HepG2 (cell line): ENCODE measurements around the gene KHK. TPM values are rescaled to one million over a fixed set of nuclear protein-coding genes. Genes with fewer than 3 reads are reported as not detected.

Experiments used
- ATAC-seq: fragments of 200-7000 bp; cut with Tn5 transposase; 3 replicates; pipeline ENCODE4 v1.9.1; 2020; ENCODE audit warnings: mild to moderate bottlenecking, moderate library complexity
- BruUV-seq: library from RNA; stranded (reverse); fragments of 400-500 nt; replicated peaks from 2 replicates; lab custom pipeline; 2021; lab: Mats Ljungman, UMichigan
- CTCF ChIA-PET: fragments of 300-600 bp; formaldehyde crosslinking; extraction: SDS; loops from one replicate; lab custom pipeline; 2021; ENCODE audit warnings: low total read pairs, inconsistent platforms, low intra/inter-chr PET ratio; lab: Yijun Ruan, JAX
- POLR2A ChIA-PET: fragments of 350-600 bp; sonication (Branson Sonifier 250); formaldehyde crosslinking; loops from one replicate; lab custom pipeline; 2020; ENCODE audit warnings: antibody characterized with exemption, inconsistent platforms; lab: Yijun Ruan, JAX
- DNase-seq: peaks from one replicate; pipeline ENCODE4 v3.0.0-alpha.2; 2015; ENCODE audit warnings: low spot score
- FAIRE-seq: peaks from 3 replicates; lab custom pipeline; 2011; peaks lifted over from hg19 to GRCh38; lab: Jason Lieb, UNC
- H2AFZ ChIP-seq: one replicate; pipeline ENCODE4 v1.6.1; 2011; ENCODE audit warnings: low read length, inconsistent platforms
- H3K27ac ChIP-seq: fragments of 300-600 bp; 3 replicates; pipeline ENCODE4 v1.8.0; 2011; ENCODE audit warnings: mixed run types, mild to moderate bottlenecking, mixed read lengths, low read length, inconsistent platforms; ENCODE audit not compliant: insufficient read depth; ENCODE audit errors: extremely low read length
- H3K27me3 ChIP-seq, 2 experiments: fragments of 200-600 bp in 1 of 2; 2 replicates in 1 of 2; 3 replicates in 1 of 2; pipeline versions ENCODE4 v1.6.0 to v1.8.0; 2011; ENCODE audit warnings: low read length in 2 of 2, mild to moderate bottlenecking in 2 of 2, moderate library complexity in 2 of 2, inconsistent platforms in 1 of 2; ENCODE audit not compliant: insufficient read depth in 2 of 2, control insufficient read depth in 1 of 2
- H3K36me3 ChIP-seq, 2 experiments: fragments of 200-600 bp in 1 of 2; replicated peaks in 1 of 2; 2 replicates in 1 of 2; 3 replicates in 1 of 2; pipeline versions ENCODE4 v1.5.1 to v1.8.0; 2011; ENCODE audit warnings: low read length in 2 of 2, inconsistent platforms in 1 of 2; ENCODE audit not compliant: insufficient read depth in 2 of 2, control insufficient read depth in 1 of 2
- H3K4me1 ChIP-seq: 2 replicates; pipeline ENCODE4 v1.5.1; 2012; ENCODE audit warnings: low read length, inconsistent platforms; ENCODE audit not compliant: insufficient read depth
- H3K4me2 ChIP-seq: 2 replicates; pipeline ENCODE4 v1.6.0; 2011; ENCODE audit warnings: low read depth, low read length, inconsistent platforms
- H3K4me3 ChIP-seq, 3 experiments: fragments of 200-600 bp in 1 of 3; sonication (generic), shearing (Covaris generic) in 1 of 3; replicated peaks in 1 of 3; 2 replicates each; pipeline ENCODE4 v1.5.1; 2011 to 2016; ENCODE audit warnings: low read length in 3 of 3, inconsistent platforms in 2 of 3, low read depth in 2 of 3, mild to moderate bottlenecking in 2 of 3, control low read depth in 1 of 3, mixed read lengths in 1 of 3; ENCODE audit not compliant: insufficient read depth in 1 of 3
- H3K79me2 ChIP-seq: one replicate; pipeline ENCODE4 v1.6.1; 2011; ENCODE audit warnings: low read length, inconsistent platforms; ENCODE audit not compliant: insufficient read depth
- H3K9ac ChIP-seq: 2 replicates; pipeline ENCODE4 v1.6.0; 2011; ENCODE audit warnings: mild to moderate bottlenecking, low read depth, low read length, inconsistent platforms; ENCODE audit not compliant: insufficient read depth
- H3K9me3 ChIP-seq: 2 replicates; pipeline ENCODE4 v1.5.1; 2012; ENCODE audit warnings: mild to moderate bottlenecking, low read length
- H4K20me1 ChIP-seq: 2 replicates; pipeline ENCODE4 v1.6.0; 2011; ENCODE audit warnings: inconsistent platforms, mild to moderate bottlenecking, low read length, moderate library complexity; ENCODE audit not compliant: insufficient read depth
- AFF4 ChIP-seq: sonication (generic); formaldehyde crosslinking; IDR thresholded peaks from 2 replicates; pipeline ENCODE4 v1.4.0; 2020; ENCODE audit warnings: missing genetic modification reagents
- NRL ChIP-seq: sonication (generic); formaldehyde crosslinking; IDR thresholded peaks from 2 replicates; pipeline ENCODE4 v1.5.0; 2020; ENCODE audit warnings: missing genetic modification reagents, mild to moderate bottlenecking, moderate library complexity, borderline replicate concordance
- POLR2G ChIP-seq: fragments of 200-400 bp; formaldehyde crosslinking; IDR thresholded peaks from 2 replicates; pipeline ENCODE4 v1.6.1; 2018; ENCODE audit warnings: mild to moderate bottlenecking, low read depth, low read length, moderate library complexity
- RXRB ChIP-seq: IDR thresholded peaks from 2 replicates; pipeline ENCODE4 v1.6.1; 2016; ENCODE audit warnings: borderline replicate concordance, missing genetic modification reagents, missing compliant biosample characterization
- XBP1 ChIP-seq: sonication (generic); formaldehyde crosslinking; IDR thresholded peaks from 2 replicates; pipeline ENCODE4 v1.5.0; 2020; ENCODE audit warnings: missing genetic modification reagents
- ZMYM4 ChIP-seq: sonication (generic); formaldehyde crosslinking; IDR thresholded peaks from 2 replicates; pipeline ENCODE4 v1.8.1; 2023; ENCODE audit warnings: mild to moderate bottlenecking, missing genetic modification reagents
- ZNF432 ChIP-seq: sonication (generic); formaldehyde crosslinking; IDR thresholded peaks from 2 replicates; pipeline ENCODE4 v1.5.0; 2020; ENCODE audit warnings: missing genetic modification reagents, mild to moderate bottlenecking, borderline replicate concordance
- ZNF496 ChIP-seq: sonication (generic); formaldehyde crosslinking; IDR thresholded peaks from 2 replicates; pipeline ENCODE4 v1.8.1; 2023; ENCODE audit warnings: mild to moderate bottlenecking, moderate library complexity, missing genetic modification reagents; ENCODE audit not compliant: insufficient replicate concordance
- WGBS: methylation state at CpG from one replicate; pipeline ENCODE4 v1.1.6; 2017; ENCODE audit warnings: low lambda C conversion rate; 5-methylcytosine and 5-hydroxymethylcytosine counted together
- in situ Hi-C: cut with HindIII; loops from 2 replicates; pipeline ENCODE4 v1.10.0; 2017; ENCODE audit warnings: low pct_unique_long_range_greater_than_20kb; ENCODE audit not compliant: extremely low pct_ligation_motif_present
- intact Hi-C: fragments of 100-400 bp; cut with micrococcal nuclease; formaldehyde crosslinking; loops from one replicate; pipeline ENCODE4 v1.10.0; 2022; ENCODE audit not compliant: unreplicated experiment
- polyA plus RNA-seq, 8 experiments: library from polyadenylated mRNA; depleted of rRNA in 3 of 8; stranded (reverse) in 7 of 8; unstranded in 1 of 8; fragments of >200 nt; fragmentation: Illumina TruSeq in 4 of 8; extraction: Trizol in 4 of 8; gene quantifications; 2 replicates each; pipeline versions ENCODE4 v1.2.1 to v1.2.3, GENCODE V29; 2011 to 2016; ENCODE audit warnings: low read depth in 4 of 8, missing spikeins in 1 of 8, mixed read lengths in 1 of 8; ENCODE audit not compliant: insufficient read depth in 1 of 8
- total RNA-seq, 5 experiments: library from RNA; depleted of rRNA; stranded (reverse); fragments of >200 nt; fragmentation: Illumina TruSeq; extraction: Trizol; gene quantifications; 2 replicates each; pipeline ENCODE4 v1.2.3, GENCODE V29; 2016; ENCODE audit warnings: low read depth in 1 of 5
- TF ChIP-seq, protein P1 (sequence below): IDR thresholded peaks from 2 replicates; pipeline ENCODE4 v1.4.0; 2020; ENCODE audit warnings: mild to moderate bottlenecking, missing genetic modification reagents

KHK gene
- total and polyA plus RNA-seq, 2 of the 13 experiments (the other 11 are each of a cell fraction or from before 2014, with no cell fraction given) = 40.9 to 99.2 TPM

GRCh38 chr2:27115519-27115918 lies 28.9 kb downstream of the KHK start:
- no peak for DNase-seq
- Histone ChIP-seq H3K9ac (no peak overlapping the region), H3K4me1 (peaks cover 41% of the 10 kb centered on the region), H3K79me2 (no peaks in the 10 kb centered on the region), H2AFZ (no peak overlapping the region), H3K27me3 (peaks cover 2 to 20% of the 10 kb centered on the region in 2 experiments; a peak in 3 of 5 replicates), H3K4me2 (no peak overlapping the region), H3K4me3 (no peak overlapping the region), H3K27ac (no peak overlapping the region), H3K36me3 (no peaks in the 10 kb centered on the region), H4K20me1 (no peaks in the 10 kb centered on the region), H3K9me3 (no peaks in the 10 kb centered on the region)
- 45% methylated on average over 2 of the region's 2 CpGs for WGBS
- POLR2A ChIA-PET = no interaction called here
- TF ChIP-seq RXRB (CRISPR knock-in tag) = no peak
- TF ChIP-seq AFF4 (CRISPR knock-in tag) = no peak
- in situ Hi-C loops = no loop called here
- intact Hi-C loops = loop anchor here (5.0 kb wide), 1 partner anchor 77 kb away; no protein-coding TSS in a partner anchor
- ATAC-seq = no peak
- TSS peak; percentile 30 for BruUV-seq
- FAIRE-seq = no peak
- CTCF ChIA-PET = no interaction called here

GRCh38 chr2:27117995-27118524 lies 31.5 kb downstream of the KHK start:
- peak overlapping the region; percentile 92 for H3K4me2 ChIP-seq
- 33% methylated on average over 14 of the region's 14 CpGs for WGBS
- TF ChIP-seq NRL (CRISPR knock-in tag) (peak; percentile 7; the same call in 1 of the 2 replicates), XBP1 (CRISPR knock-in tag) (no peak), POLR2G (no peak), ZNF432 (CRISPR knock-in tag) (no peak), ZMYM4 (CRISPR knock-in tag) (no peak), ZNF496 (CRISPR knock-in tag) (no peak)
- TF ChIP-seq, protein P1, sequence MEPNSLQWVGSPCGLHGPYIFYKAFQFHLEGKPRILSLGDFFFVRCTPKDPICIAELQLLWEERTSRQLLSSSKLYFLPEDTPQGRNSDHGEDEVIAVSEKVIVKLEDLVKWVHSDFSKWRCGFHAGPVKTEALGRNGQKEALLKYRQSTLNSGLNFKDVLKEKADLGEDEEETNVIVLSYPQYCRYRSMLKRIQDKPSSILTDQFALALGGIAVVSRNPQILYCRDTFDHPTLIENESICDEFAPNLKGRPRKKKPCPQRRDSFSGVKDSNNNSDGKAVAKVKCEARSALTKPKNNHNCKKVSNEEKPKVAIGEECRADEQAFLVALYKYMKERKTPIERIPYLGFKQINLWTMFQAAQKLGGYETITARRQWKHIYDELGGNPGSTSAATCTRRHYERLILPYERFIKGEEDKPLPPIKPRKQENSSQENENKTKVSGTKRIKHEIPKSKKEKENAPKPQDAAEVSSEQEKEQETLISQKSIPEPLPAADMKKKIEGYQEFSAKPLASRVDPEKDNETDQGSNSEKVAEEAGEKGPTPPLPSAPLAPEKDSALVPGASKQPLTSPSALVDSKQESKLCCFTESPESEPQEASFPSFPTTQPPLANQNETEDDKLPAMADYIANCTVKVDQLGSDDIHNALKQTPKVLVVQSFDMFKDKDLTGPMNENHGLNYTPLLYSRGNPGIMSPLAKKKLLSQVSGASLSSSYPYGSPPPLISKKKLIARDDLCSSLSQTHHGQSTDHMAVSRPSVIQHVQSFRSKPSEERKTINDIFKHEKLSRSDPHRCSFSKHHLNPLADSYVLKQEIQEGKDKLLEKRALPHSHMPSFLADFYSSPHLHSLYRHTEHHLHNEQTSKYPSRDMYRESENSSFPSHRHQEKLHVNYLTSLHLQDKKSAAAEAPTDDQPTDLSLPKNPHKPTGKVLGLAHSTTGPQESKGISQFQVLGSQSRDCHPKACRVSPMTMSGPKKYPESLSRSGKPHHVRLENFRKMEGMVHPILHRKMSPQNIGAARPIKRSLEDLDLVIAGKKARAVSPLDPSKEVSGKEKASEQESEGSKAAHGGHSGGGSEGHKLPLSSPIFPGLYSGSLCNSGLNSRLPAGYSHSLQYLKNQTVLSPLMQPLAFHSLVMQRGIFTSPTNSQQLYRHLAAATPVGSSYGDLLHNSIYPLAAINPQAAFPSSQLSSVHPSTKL (CRISPR knock-in tag) = 0 out of 2 replicates have a peak, but pooled peaks have one; percentile 13

More at GRCh38 chr2:27117995-27118524, 31.5 kb downstream of the KHK start:
- H4K20me1 ChIP-seq = no peaks in the 10 kb centered on the region
- BruUV-seq = no TSS peak
- H3K36me3 ChIP-seq = no peaks in the 10 kb centered on the region
- FAIRE-seq (no peak), DNase-seq (no peak), ATAC-seq (peak; percentile 16)
- H3K9me3 ChIP-seq = no peaks in the 10 kb centered on the region
- H3K27me3 ChIP-seq = peaks cover 2 to 40% of the 10 kb centered on the region in 2 experiments; a peak in 4 of 5 replicates
- H3K4me3 ChIP-seq = peak overlapping the region; percentile 53 to 82 (median 60)
- no peak overlapping the region for H2AFZ ChIP-seq
- CTCF ChIA-PET = no interaction called here
- POLR2A ChIA-PET = interaction anchor here (0.7 to 1.7 kb wide), 5 partner anchors 10 to 94 kb away, joined by 3 to 11 read pairs (median 5); partner anchors contain the start of genes ATRAID, PREB and SLC5A6
- in situ Hi-C loops (no loop called here), intact Hi-C loops (loop anchor here (5.0 kb wide), 1 partner anchor 74 kb away; no protein-coding TSS in a partner anchor)
- no peaks in the 10 kb centered on the region for H3K79me2 ChIP-seq
- peaks cover 58% of the 10 kb centered on the region for H3K4me1 ChIP-seq
- H3K9ac ChIP-seq = peak overlapping the region; percentile 70
- no peak overlapping the region for H3K27ac ChIP-seq
